NCI-H2029 treated with DMSO at 0.1 percent for 48 hours (cell line): ENCODE results near the gene FAM184A.
"Not testable (repeated sequence)": the region's sequence is repeated elsewhere in the genome, so short reads cannot be mapped to it uniquely, and the experiment has no call there.

ENCODE experiments used
- DNase-seq: peaks from one replicate; lab custom pipeline; 2025; lab: John Stamatoyannopoulos, UW

The FAM184A gene

GRCh38 chr6:119052987-119053386 is 25.5 kb downstream of the FAM184A start:
- no peak for DNase-seq

DNA sequence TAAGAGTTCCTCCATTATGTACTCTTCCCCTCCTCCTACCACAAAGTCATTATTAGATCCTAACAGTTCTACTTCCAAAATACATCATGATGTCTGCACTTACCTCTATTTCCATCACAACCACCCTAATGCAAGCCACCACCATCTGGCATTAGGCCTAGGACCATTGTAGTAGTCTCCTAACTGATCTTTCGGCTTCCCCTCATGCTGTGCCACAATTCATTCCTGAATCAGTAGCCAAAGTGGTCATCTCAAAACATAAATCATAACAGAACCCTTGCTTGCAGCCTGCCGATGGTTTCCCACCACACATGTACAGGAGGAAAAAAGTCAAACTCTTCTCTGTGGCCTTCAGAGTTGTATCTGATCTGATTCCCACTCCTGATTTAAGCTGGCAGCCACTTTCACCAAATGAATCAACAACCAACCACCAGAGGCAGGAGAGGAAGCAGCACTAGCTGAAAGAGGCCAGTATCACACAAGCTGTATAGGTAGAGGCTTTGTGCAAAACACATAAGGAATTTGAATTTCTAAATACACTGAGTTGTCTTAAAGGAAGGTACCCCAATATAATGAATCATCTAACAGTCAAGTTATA is 26.1 kb downstream of the FAM184A start:
- DNase-seq: no peak

GRCh38 chr6:119044255-119044654 is 34.2 kb downstream of the FAM184A start:
- no peak for DNase-seq

DNA sequence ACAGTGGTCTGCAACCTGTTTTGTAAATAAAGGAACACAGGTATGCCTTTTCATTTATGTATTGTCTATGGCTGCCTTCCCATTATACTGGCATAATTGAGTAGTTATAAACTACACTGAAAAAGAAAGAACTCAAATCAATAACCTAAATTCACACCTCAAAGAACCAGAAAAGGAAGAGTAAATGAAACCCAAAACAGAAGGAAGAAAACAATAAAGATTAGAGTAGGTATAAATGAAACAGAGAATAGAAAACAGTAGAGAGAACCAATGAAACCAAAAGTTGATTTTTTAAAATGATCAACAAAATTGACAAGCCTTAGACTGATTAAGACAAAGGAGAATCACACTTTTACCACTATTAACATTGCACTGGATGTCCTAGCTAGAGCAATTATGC is 34.7 kb downstream of the FAM184A start:
- DNase-seq: no peak

- no peak for DNase-seq
Observed at GRCh38 chr6:119043265-119043664, 35.2 kb downstream of the FAM184A start.

- no peak for DNase-seq
Observed at GRCh38 chr6:119040636-119041035, 37.8 kb downstream of the FAM184A start.

- DNase-seq: no peak
Observed at GRCh38 chr6:119040229-119040628, 38.2 kb downstream of the FAM184A start.

DNA sequence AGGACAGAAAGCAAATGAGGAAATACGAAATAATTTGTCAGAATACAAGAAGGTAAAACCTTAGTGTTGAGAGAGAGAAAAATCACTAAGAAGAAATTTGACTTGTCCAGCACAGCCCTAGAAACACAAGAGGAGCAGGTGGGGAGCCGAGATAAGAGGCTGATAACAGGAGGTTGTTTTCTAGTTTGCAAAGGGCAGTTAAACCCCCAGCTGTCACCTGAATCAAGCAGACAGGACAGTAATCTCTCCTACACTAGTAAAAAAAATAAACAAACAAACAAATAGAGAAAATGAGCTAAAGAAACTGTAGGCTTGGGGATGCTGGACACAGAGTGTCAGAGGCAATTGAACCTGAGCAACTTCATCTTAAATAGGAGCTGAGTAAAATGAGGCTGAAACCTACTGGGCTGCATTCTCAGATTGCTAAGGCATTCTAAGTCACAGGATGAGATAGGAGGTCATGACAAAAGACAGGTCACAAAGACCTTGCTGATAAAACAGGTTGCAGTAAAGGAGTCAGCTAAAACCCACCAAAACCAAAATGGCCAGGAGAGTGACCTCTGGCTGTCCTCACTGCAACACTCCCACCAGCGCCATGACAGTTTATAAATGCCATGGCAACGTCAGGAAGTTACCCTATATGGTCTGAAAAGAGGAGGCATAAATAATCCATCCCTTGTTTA is 40.4 kb downstream of the FAM184A start:
- no peak for DNase-seq

DNA sequence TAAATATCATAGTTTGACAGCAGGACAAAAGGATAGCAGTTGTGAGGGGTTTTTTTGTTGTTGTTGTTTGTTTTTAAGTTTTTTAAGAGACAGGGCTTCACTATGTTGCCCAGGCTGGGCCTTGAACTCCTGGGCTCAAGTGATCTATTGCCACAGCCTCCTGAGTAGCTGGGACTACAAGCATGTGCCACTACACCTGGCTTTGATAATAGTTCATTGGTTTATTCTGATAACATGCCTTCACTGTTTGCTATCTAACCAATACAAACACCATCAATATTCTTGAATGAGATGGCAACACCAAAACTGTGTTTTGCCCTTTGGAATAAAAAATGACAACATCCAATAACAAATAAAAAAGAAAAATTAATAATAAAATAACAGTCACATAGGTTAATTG is 41.2 kb downstream of the FAM184A start:
- DNase-seq: no peak

DNA sequence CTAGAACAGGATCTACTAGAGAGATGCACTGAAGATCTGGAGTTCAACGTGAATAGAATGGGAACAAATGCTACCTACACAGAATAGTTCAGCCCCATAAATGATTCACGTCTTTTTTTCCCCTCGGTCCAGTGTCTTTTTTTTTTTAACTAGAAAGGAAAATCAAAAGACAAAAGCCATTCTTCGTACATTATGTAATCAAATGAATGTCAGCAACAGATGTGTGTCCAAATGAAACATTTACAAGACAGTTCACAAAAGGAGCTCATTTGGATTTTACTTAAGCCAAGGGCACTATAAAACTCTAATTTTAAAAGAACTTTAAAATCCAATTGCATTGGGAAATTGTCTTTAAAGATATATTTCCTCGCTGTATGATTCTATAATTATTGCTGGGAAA is 42.4 kb downstream of the FAM184A start:
- DNase-seq: no peak

GRCh38 chr6:119035459-119035858 is 43.0 kb downstream of the FAM184A start:
- DNase-seq: no peak

GRCh38 chr6:119034827-119035458 is 43.5 kb downstream of the FAM184A start:
- DNase-seq: no peak

- no peak for DNase-seq
Observed at GRCh38 chr6:119032428-119032827, 46.0 kb downstream of the FAM184A start.

GRCh38 chr6:119030759-119031158 is 47.7 kb downstream of the FAM184A start:
- no peak for DNase-seq

GRCh38 chr6:119028091-119028490 is 50.4 kb downstream of the FAM184A start:
- no peak for DNase-seq

- DNase-seq: no peak
Observed at GRCh38 chr6:119027465-119027864, 51.0 kb downstream of the FAM184A start.

GRCh38 chr6:119026822-119027221 is 51.6 kb downstream of the FAM184A start:
- DNase-seq: no peak

DNA sequence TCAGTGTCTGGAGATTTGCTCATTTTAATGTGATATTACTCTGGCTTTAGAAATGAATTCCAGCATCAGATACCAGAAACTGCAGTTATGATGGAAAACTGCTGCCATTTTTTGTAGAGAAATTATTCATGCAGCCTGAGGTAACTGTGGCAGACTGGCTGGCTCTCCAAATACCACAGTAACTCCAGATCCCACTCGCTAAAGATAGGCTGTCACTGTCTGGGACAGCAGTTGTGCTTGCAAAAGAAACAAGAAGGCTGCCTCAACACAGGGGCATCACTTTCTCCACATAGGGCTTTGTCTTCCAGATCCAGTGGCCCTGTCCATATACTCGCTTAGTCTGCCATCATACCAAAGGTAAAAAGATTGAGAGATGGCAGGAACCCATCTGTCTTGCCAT is 52.7 kb downstream of the FAM184A start:
- no peak for DNase-seq

GRCh38 chr6:119024111-119024510 is 54.4 kb downstream of the FAM184A start:
- no peak for DNase-seq

DNA sequence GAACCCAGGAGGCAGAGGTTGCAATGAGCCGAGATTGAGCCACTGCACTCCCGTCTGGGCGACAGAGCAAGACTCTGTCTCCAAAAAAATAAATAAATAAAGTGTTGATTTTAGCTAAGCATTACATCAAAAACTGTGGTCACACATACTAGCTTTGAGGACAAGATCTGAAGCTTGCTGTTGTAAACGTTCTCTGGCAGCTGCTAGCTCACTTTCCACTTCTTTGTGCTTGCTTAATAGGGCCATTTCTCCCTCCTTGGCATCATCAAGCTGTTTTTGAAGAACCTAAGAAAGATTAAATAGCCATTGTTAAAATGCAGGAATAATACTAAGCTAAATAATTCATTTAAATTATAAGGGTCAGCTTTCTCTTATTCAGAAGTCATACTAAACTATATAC is 55.7 kb downstream of the FAM184A start:
- no peak for DNase-seq

- no peak for DNase-seq
Observed at GRCh38 chr6:119020597-119021561, 57.6 kb downstream of the FAM184A start.

GRCh38 chr6:119015165-119015564 is 63.3 kb downstream of the FAM184A start:
- not testable (repeated sequence) for DNase-seq
